ENCODE data around the gene CFAP92.

The CFAP92 gene

DNA sequence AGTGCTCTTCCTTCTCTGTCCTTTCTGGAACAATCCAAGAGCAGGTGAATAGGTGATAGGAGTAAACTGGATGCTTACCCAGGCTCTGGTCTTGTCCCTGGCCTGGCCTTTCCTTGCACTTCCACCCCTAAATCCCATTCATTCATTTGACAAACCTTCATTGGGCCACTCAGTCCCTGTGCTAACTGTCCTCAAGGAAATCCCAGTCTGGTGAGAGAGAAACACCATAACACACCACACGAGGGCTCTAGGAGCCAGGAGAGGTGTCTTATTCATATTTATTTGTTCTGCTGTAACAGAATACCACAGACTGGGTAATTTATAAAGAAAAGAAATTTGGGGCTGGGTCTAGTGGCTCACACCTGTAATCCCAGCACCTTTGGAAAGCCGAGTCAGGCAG lies 30.0 kb upstream of the CFAP92 start:
- no peak overlapping the region for H2BK120ac ChIP-seq (ENCODE audit: low read depth, low read length)
- no peak overlapping the region for H2AK5ac ChIP-seq (ENCODE audit: low read length)
- no peak overlapping the region for H2BK5ac ChIP-seq (ENCODE audit: low read length)
- DNase-seq = no peak
- H2BK15ac ChIP-seq (replicated peaks; ENCODE audit: low read depth) = no peak overlapping the region
- H3K23ac ChIP-seq (ENCODE audit: low read length) = no peak overlapping the region
- H3K56ac ChIP-seq (ENCODE audit: low read length) = no peak overlapping the region
- no peaks in the 10 kb centered on the region for H3K79me1 ChIP-seq (ENCODE audit: low read length)
- H3K18ac ChIP-seq (ENCODE audit: low read length) = no peak overlapping the region
- no peak overlapping the region for H3K4me2 ChIP-seq (ENCODE audit: low read length)
- H3K27me3 ChIP-seq (ENCODE audit: insufficient read depth, low read length, poor library complexity) = no peaks in the 10 kb centered on the region
- H3K27ac ChIP-seq (ENCODE audit: low read depth, low read length) = no peak overlapping the region
- H3K36me3 ChIP-seq (ENCODE audit: control insufficient read depth, insufficient read depth, low read length) = no peaks in the 10 kb centered on the region
- no peak overlapping the region for H3K9ac ChIP-seq (ENCODE audit: low read length)
- no CpG with 5 or more reads among the region's 2 CpGs for WGBS (ENCODE audit: extremely low coverage, insufficient coverage, low lambda C conversion rate)
- H4K5ac ChIP-seq (ENCODE audit: low read length) = no peak overlapping the region
- H3K4me3 ChIP-seq (ENCODE audit: low read length) = no peak overlapping the region
- no peak overlapping the region for H3K4ac ChIP-seq (ENCODE audit: low read depth, low read length)
- H4K8ac ChIP-seq (ENCODE audit: low read depth, low read length) = no peak overlapping the region
- peaks cover 1% of the 10 kb centered on the region for H3K4me1 ChIP-seq (ENCODE audit: control insufficient read depth, low read depth, low read length)
- no peaks in the 10 kb centered on the region for H3K79me2 ChIP-seq (ENCODE audit: control insufficient read depth, insufficient read depth, low read length)

DNA sequence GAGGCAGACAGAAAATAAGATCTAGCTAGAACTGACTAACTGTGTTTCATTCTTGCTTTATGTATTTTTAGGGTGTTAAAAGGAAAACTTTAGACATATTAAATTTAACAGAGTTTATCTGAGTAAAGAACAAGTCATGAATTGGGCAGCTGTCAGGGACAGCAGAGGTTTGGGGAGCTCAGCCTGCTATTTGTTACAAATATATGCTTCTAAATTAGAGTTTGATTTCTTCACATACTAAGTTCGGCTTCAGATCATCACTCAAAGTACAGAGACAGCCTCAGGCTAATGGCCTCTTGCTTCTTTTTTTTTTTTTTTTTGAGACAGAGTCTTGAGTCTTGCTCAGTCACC lies 29.1 kb upstream of the CFAP92 start:
- no peak for DNase-seq
- Histone ChIP-seq H3K4ac (ENCODE audit: low read depth, low read length) (no peak overlapping the region), H3K79me2 (ENCODE audit: control insufficient read depth, insufficient read depth, low read length) (no peaks in the 10 kb centered on the region), H3K18ac (ENCODE audit: low read length) (no peak overlapping the region), H3K23ac (ENCODE audit: low read length) (no peak overlapping the region), H3K9ac (ENCODE audit: low read length) (no peak overlapping the region), H3K79me1 (ENCODE audit: low read length) (no peaks in the 10 kb centered on the region), H3K27ac (ENCODE audit: low read depth, low read length) (no peak overlapping the region), H3K4me3 (ENCODE audit: low read length) (no peak overlapping the region), H3K56ac (ENCODE audit: low read length) (no peak overlapping the region), H3K4me1 (ENCODE audit: control insufficient read depth, low read depth, low read length) (peaks cover 1% of the 10 kb centered on the region), H4K5ac (ENCODE audit: low read length) (no peak overlapping the region), H2BK5ac (ENCODE audit: low read length) (no peak overlapping the region), H3K36me3 (ENCODE audit: control insufficient read depth, insufficient read depth, low read length) (no peaks in the 10 kb centered on the region), H2BK120ac (ENCODE audit: low read depth, low read length) (no peak overlapping the region), H2AK5ac (ENCODE audit: low read length) (no peak overlapping the region), H3K27me3 (ENCODE audit: insufficient read depth, low read length, poor library complexity) (no peaks in the 10 kb centered on the region), H2BK15ac (replicated peaks; ENCODE audit: low read depth) (no peak overlapping the region), H4K8ac (ENCODE audit: low read depth, low read length) (no peak overlapping the region), H3K4me2 (ENCODE audit: low read length) (no peak overlapping the region)
- WGBS (ENCODE audit: extremely low coverage, insufficient coverage, low lambda C conversion rate) = no CpG with 5 or more reads among the region's 1 CpG

DNA sequence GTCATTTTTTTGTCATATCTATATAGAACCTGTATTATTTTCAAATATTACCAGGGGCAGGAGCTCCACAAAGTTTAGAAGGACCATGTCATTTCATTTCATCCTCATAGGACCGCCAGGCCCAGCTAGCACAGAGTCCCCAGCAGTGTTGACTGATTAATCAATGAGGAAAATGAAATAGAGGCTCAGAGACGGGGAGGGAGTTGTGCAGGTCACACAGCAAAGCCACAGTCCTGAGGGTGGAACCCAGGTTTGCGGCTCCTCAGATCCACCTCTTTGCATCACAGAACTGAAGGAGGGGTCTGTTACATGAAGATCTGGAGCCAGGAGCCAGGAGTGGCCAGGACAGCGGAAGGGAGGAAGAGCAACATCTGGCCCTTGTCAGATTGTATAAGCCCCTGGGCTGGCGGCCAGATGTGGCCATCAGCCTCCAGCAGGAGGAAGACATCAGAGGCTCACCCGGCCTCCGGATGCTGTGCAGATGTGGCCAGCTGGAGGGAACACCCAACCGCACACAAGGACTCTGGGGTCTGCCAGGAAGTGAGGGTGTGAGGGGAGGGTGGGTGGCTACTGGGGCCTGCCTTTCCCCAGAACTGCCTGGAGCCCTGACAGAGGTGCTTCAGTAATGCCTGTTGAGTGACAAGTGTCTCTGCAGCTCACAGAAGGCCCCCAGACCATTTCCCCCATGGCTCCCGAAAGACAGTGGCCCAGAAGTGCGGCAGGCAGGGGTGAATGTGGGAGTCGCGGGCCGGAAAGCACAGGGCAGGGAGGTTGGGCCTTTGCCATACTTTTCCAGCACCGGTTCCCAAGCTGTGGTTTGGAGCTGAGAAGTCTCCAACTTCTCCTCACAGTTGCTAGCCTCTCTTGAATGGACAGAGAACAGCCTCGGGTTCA lies 28.5 kb upstream of the CFAP92 start:
- no peak overlapping the region for H2BK15ac ChIP-seq (replicated peaks; ENCODE audit: low read depth)
- H3K36me3 ChIP-seq (ENCODE audit: control insufficient read depth, insufficient read depth, low read length) = no peaks in the 10 kb centered on the region
- no peak overlapping the region for H3K27ac ChIP-seq (ENCODE audit: low read depth, low read length)
- no peak overlapping the region for H3K4ac ChIP-seq (ENCODE audit: low read depth, low read length)
- H3K18ac ChIP-seq (ENCODE audit: low read length) = no peak overlapping the region
- no peaks in the 10 kb centered on the region for H3K79me2 ChIP-seq (ENCODE audit: control insufficient read depth, insufficient read depth, low read length)
- no peaks in the 10 kb centered on the region for H3K79me1 ChIP-seq (ENCODE audit: low read length)
- DNase-seq = no peak
- peaks cover 1% of the 10 kb centered on the region for H3K4me1 ChIP-seq (ENCODE audit: control insufficient read depth, low read depth, low read length)
- H3K4me3 ChIP-seq (ENCODE audit: low read length) = no peak overlapping the region
- no peak overlapping the region for H4K8ac ChIP-seq (ENCODE audit: low read depth, low read length)
- H3K27me3 ChIP-seq (ENCODE audit: insufficient read depth, low read length, poor library complexity) = no peaks in the 10 kb centered on the region
- H2BK120ac ChIP-seq (ENCODE audit: low read depth, low read length) = no peak overlapping the region
- H3K9ac ChIP-seq (ENCODE audit: low read length) = no peak overlapping the region
- H2BK5ac ChIP-seq (ENCODE audit: low read length) = no peak overlapping the region
- no peak overlapping the region for H4K5ac ChIP-seq (ENCODE audit: low read length)
- no peak overlapping the region for H2AK5ac ChIP-seq (ENCODE audit: low read length)
- H3K23ac ChIP-seq (ENCODE audit: low read length) = no peak overlapping the region
- H3K4me2 ChIP-seq (ENCODE audit: low read length) = no peak overlapping the region
- WGBS (ENCODE audit: extremely low coverage, insufficient coverage, low lambda C conversion rate) = no CpG with 5 or more reads among the region's 15 CpGs
- no peak overlapping the region for H3K56ac ChIP-seq (ENCODE audit: low read length)

DNA sequence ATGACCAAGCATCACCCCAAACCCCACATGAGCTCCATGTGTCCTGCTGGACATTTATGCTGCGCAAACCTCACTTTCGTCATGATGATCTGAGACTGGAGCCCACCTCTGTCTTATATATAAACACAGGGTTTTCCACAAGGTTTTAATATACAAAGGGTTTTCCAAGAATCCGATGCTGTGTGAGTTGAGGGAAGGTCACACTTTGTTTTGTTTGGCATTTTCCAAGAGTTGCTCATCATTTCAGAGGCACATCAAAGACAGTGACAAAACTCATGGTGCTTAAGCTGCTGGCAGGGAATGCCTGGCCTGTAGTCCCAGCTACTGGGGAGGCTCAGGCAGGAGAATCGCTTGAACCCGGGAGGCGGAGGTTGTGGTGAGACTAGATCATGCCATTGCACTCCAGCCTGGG lies 27.3 kb upstream of the CFAP92 start:
- Histone ChIP-seq H2BK120ac (ENCODE audit: low read depth, low read length) (no peak overlapping the region), H4K8ac (ENCODE audit: low read depth, low read length) (no peak overlapping the region), H4K5ac (ENCODE audit: low read length) (no peak overlapping the region), H3K4me3 (ENCODE audit: low read length) (no peak overlapping the region), H3K9ac (ENCODE audit: low read length) (no peak overlapping the region), H3K79me2 (ENCODE audit: control insufficient read depth, insufficient read depth, low read length) (no peaks in the 10 kb centered on the region), H2BK15ac (replicated peaks; ENCODE audit: low read depth) (no peak overlapping the region), H3K79me1 (ENCODE audit: low read length) (no peaks in the 10 kb centered on the region), H3K27me3 (ENCODE audit: insufficient read depth, low read length, poor library complexity) (no peaks in the 10 kb centered on the region), H3K27ac (ENCODE audit: low read depth, low read length) (no peak overlapping the region), H2AK5ac (ENCODE audit: low read length) (no peak overlapping the region), H3K18ac (ENCODE audit: low read length) (no peak overlapping the region), H3K36me3 (ENCODE audit: control insufficient read depth, insufficient read depth, low read length) (no peaks in the 10 kb centered on the region), H3K4ac (ENCODE audit: low read depth, low read length) (no peak overlapping the region), H2BK5ac (ENCODE audit: low read length) (no peak overlapping the region), H3K56ac (ENCODE audit: low read length) (no peak overlapping the region), H3K4me2 (ENCODE audit: low read length) (no peak overlapping the region), H3K23ac (ENCODE audit: low read length) (no peak overlapping the region), H3K4me1 (ENCODE audit: control insufficient read depth, low read depth, low read length) (no peaks in the 10 kb centered on the region)
- DNase-seq = no peak
- no CpG with 5 or more reads among the region's 6 CpGs for WGBS (ENCODE audit: extremely low coverage, insufficient coverage, low lambda C conversion rate)

DNA sequence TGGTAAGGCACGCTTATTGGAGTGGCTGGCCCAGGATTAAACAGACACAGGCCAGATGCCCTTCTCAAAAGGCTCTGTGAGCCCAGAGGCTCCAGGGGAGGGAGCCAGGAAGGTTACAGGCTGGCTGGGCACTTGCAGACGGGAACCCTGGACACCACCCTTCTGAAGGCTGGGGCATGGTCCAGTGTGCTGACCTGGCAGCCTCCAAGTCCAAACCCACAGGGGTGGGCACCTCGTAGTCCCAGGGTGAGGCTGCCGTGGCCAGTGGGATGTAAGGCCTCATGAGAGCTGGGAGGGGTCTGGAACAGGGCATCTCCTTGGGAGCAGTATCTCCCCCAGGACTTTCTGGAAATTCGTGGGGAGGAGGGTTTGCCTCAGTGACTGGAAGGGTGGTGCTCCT lies 26.8 kb upstream of the CFAP92 start:
- Histone ChIP-seq H3K36me3 (ENCODE audit: control insufficient read depth, insufficient read depth, low read length) (no peaks in the 10 kb centered on the region), H3K4ac (ENCODE audit: low read depth, low read length) (no peak overlapping the region), H2BK15ac (replicated peaks; ENCODE audit: low read depth) (no peak overlapping the region), H4K5ac (ENCODE audit: low read length) (no peak overlapping the region), H3K4me3 (ENCODE audit: low read length) (no peak overlapping the region), H2BK120ac (ENCODE audit: low read depth, low read length) (no peak overlapping the region), H4K8ac (ENCODE audit: low read depth, low read length) (no peak overlapping the region), H3K4me1 (ENCODE audit: control insufficient read depth, low read depth, low read length) (no peaks in the 10 kb centered on the region), H3K9ac (ENCODE audit: low read length) (no peak overlapping the region), H3K18ac (ENCODE audit: low read length) (no peak overlapping the region), H3K79me1 (ENCODE audit: low read length) (no peaks in the 10 kb centered on the region), H3K56ac (ENCODE audit: low read length) (no peak overlapping the region), H3K79me2 (ENCODE audit: control insufficient read depth, insufficient read depth, low read length) (no peaks in the 10 kb centered on the region), H3K27ac (ENCODE audit: low read depth, low read length) (no peak overlapping the region), H2BK5ac (ENCODE audit: low read length) (no peak overlapping the region), H3K23ac (ENCODE audit: low read length) (no peak overlapping the region), H3K4me2 (ENCODE audit: low read length) (no peak overlapping the region), H3K27me3 (ENCODE audit: insufficient read depth, low read length, poor library complexity) (no peaks in the 10 kb centered on the region), H2AK5ac (ENCODE audit: low read length) (no peak overlapping the region)
- no CpG with 5 or more reads among the region's 5 CpGs for WGBS (ENCODE audit: extremely low coverage, insufficient coverage, low lambda C conversion rate)
- no peak for DNase-seq

DNA sequence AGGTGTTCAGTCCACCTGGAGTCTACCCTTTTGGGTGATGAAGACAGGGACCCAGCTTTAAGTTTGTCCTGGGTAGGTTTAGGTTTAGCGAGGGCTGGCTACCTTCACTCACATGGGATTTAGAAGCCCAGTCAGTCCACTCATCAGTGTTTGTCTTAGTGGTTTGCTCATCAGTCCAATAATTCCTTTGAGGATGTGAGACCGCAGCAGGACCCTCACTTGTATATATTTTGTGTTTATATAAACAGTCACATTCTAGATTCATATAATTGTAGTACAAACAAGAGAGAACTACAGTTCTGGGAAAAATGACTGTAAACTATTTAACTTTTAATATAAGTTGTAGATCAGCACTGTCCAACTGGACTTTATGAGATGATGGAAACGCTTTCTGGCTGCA lies 25.4 kb upstream of the CFAP92 start:
- no peak overlapping the region for H3K23ac ChIP-seq (ENCODE audit: low read length)
- no peak overlapping the region for H3K18ac ChIP-seq (ENCODE audit: low read length)
- H3K4ac ChIP-seq (ENCODE audit: low read depth, low read length) = no peak overlapping the region
- no peak overlapping the region for H3K9ac ChIP-seq (ENCODE audit: low read length)
- H3K27me3 ChIP-seq (ENCODE audit: insufficient read depth, low read length, poor library complexity) = no peaks in the 10 kb centered on the region
- H3K4me2 ChIP-seq (ENCODE audit: low read length) = no peak overlapping the region
- no peak overlapping the region for H2BK5ac ChIP-seq (ENCODE audit: low read length)
- H2BK120ac ChIP-seq (ENCODE audit: low read depth, low read length) = no peak overlapping the region
- no peak for DNase-seq
- no peaks in the 10 kb centered on the region for H3K4me1 ChIP-seq (ENCODE audit: control insufficient read depth, low read depth, low read length)
- no peaks in the 10 kb centered on the region for H3K79me2 ChIP-seq (ENCODE audit: control insufficient read depth, insufficient read depth, low read length)
- H3K27ac ChIP-seq (ENCODE audit: low read depth, low read length) = no peak overlapping the region
- H3K56ac ChIP-seq (ENCODE audit: low read length) = no peak overlapping the region
- no peak overlapping the region for H2BK15ac ChIP-seq (replicated peaks; ENCODE audit: low read depth)
- no peak overlapping the region for H2AK5ac ChIP-seq (ENCODE audit: low read length)
- H3K4me3 ChIP-seq (ENCODE audit: low read length) = no peak overlapping the region
- H3K36me3 ChIP-seq (ENCODE audit: control insufficient read depth, insufficient read depth, low read length) = no peaks in the 10 kb centered on the region
- no peaks in the 10 kb centered on the region for H3K79me1 ChIP-seq (ENCODE audit: low read length)
- H4K5ac ChIP-seq (ENCODE audit: low read length) = no peak overlapping the region
- WGBS (ENCODE audit: extremely low coverage, insufficient coverage, low lambda C conversion rate) = no CpG with 5 or more reads among the region's 3 CpGs
- no peak overlapping the region for H4K8ac ChIP-seq (ENCODE audit: low read depth, low read length)
